Natural killer cell (primary cell): Measurements from ENCODE around the gene PTH2R. TPM values are rescaled to one million over a fixed set of nuclear protein-coding genes. Genes with fewer than 3 reads are reported as not detected.

Source experiments
- ATAC-seq, 3 donors: fragments of 150-1000 bp in 2 of 3; fragments of 200-7000 bp in 1 of 3; cut with Tn5 transposase; 1 replicate in 1 of 3; 2 replicates in 2 of 3; pipeline ENCODE4 v1.10.0; 2021; ENCODE audit warnings: mild to moderate bottlenecking in 2 of 3, moderate library complexity in 2 of 3
- DNase-seq, 2 donors: peaks; one replicate each; pipeline versions ENCODE4 v3.0.0 to v3.0.0-alpha.2; 2013 to 2021; ENCODE audit warnings: mixed read lengths in 1 of 2
- H3K27ac ChIP-seq: one replicate; pipeline ENCODE4 v1.5.1; 2013; ENCODE audit warnings: mild to moderate bottlenecking, low read length
- H3K27me3 ChIP-seq: one replicate; pipeline ENCODE4 v1.6.1; 2013; ENCODE audit warnings: low read length; ENCODE audit not compliant: control insufficient read depth, insufficient read depth
- H3K36me3 ChIP-seq: one replicate; pipeline ENCODE4 v1.6.1; 2013; ENCODE audit warnings: low read length; ENCODE audit not compliant: control insufficient read depth, insufficient read depth
- H3K4me1 ChIP-seq: one replicate; pipeline ENCODE4 v1.6.1; 2013; ENCODE audit warnings: low read length; ENCODE audit not compliant: control insufficient read depth, insufficient read depth
- H3K4me3 ChIP-seq: one replicate; pipeline ENCODE4 v1.5.1; 2013; ENCODE audit warnings: low read length
- H3K9me3 ChIP-seq: one replicate; pipeline ENCODE4 v1.6.1; 2013; ENCODE audit warnings: low read length; ENCODE audit not compliant: control insufficient read depth, insufficient read depth
- H3K27ac Mint-ChIP-seq, 2 donors: one replicate each; pipeline ENCODE4 v1.8.0; 2022; ENCODE audit warnings: mild to moderate bottlenecking in 2 of 2, mixed read lengths in 2 of 2, moderate library complexity in 1 of 2
- H3K27me3 Mint-ChIP-seq, 2 donors: one replicate each; pipeline ENCODE4 v1.8.0; 2022; ENCODE audit warnings: low read depth in 2 of 2, mixed read lengths in 2 of 2
- H3K36me3 Mint-ChIP-seq: one replicate; pipeline ENCODE4 v1.8.0; 2022; ENCODE audit warnings: mixed read lengths
- H3K4me1 Mint-ChIP-seq, 2 donors: one replicate each; pipeline ENCODE4 v1.8.0; 2022; ENCODE audit warnings: mixed read lengths in 2 of 2
- H3K4me3 Mint-ChIP-seq: one replicate; pipeline ENCODE4 v1.8.0; 2022; ENCODE audit warnings: mild to moderate bottlenecking, moderate library complexity, mixed read lengths
- H3K9me3 Mint-ChIP-seq, 2 donors: one replicate each; pipeline ENCODE4 v1.8.0; 2022; ENCODE audit warnings: mixed read lengths in 2 of 2
- WGBS: methylation state at CpG from one replicate; pipeline ENCODE4 v1.1.7; 2013; ENCODE audit warnings: missing lambda C conversion rate; ENCODE audit not compliant: insufficient coverage; 5-methylcytosine and 5-hydroxymethylcytosine counted together
- intact Hi-C: fragments of 100-400 bp; cut with micrococcal nuclease; formaldehyde crosslinking; loops from one replicate; pipeline ENCODE4 v1.14.2; 2022
- total RNA-seq, 4 donors: library from RNA; stranded (reverse); fragments of 120-200 nt in 1 of 4; gene quantifications; one replicate each; pipeline versions ENCODE4 v1.2.3 to v1.2.4, GENCODE V29; 2013 to 2022
- TF ChIP-seq, protein P1 (sequence below): fragments of 200-600 bp; IDR thresholded peaks from one replicate; pipeline ENCODE4 v1.8.0; 2022; ENCODE audit warnings: antibody characterized with exemption

PTH2R gene, protein sequence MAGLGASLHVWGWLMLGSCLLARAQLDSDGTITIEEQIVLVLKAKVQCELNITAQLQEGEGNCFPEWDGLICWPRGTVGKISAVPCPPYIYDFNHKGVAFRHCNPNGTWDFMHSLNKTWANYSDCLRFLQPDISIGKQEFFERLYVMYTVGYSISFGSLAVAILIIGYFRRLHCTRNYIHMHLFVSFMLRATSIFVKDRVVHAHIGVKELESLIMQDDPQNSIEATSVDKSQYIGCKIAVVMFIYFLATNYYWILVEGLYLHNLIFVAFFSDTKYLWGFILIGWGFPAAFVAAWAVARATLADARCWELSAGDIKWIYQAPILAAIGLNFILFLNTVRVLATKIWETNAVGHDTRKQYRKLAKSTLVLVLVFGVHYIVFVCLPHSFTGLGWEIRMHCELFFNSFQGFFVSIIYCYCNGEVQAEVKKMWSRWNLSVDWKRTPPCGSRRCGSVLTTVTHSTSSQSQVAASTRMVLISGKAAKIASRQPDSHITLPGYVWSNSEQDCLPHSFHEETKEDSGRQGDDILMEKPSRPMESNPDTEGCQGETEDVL
- under 1 TPM; 0.50 to 0.65 (median 0.61) TPM for total RNA-seq
- total RNA-seq (2013), result 0.81 TPM

DNA sequence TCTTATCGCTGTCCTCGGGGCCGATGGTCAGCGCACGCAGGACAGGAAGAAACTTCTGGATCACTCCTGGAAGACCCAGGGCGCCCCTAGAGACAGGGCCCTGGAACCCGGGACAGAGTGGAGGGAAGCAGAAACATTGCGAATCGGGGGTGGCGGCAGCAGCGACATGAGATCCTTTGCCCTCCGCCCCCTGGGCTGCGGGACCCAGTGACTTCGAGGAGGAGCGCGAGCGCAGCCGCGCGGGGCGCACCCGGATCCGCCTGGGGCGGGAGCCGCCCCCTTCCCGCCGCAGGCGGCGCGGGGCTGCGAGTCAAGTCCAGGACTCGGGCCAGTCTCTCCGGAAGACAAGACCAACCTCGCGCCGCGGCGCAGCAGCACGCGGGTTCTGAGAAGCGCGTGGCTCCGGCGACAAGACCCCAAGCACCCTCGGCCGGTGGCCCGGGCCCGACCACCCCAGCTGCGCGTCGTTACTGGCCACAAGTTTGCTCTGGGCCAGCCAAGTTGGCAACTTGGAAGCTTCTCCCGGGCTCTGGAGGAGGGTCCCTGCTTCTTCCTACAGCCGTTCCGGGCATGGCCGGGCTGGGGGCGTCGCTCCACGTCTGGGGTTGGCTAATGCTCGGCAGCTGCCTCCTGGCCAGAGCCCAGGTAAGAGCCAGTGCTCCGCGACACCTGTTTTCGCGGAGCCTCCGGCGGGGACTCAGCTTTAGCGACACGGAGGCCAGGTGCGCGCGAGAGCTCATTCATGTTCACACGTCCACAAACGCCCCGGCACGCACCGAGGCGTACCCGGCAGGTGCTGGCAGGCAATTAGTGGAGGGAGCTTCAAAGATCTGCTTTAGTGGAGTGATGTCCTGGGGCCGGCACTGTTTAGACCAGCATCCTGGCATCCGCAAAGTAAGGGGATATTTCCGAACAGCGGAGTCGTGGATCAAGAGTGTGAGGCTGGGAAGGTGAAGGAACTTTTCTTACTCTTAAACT lies at the start of gene PTH2R:
Gene PTH2R, plus strand, starts transcription at position 319 of the 978 bp plus-strand sequence. Its CDS starts 252 bp downstream, at position 571.
- WGBS, result 8% methylated on average over 82 of the region's 82 CpGs
- no peaks in the 10 kb centered on the region for H3K4me1 ChIP-seq
- H3K4me3 Mint-ChIP-seq, result peak within 1 kb of the TSS; percentile 30
- H3K36me3 ChIP-seq, result no peaks in the 10 kb centered on the region
- TF ChIP-seq, protein P1, sequence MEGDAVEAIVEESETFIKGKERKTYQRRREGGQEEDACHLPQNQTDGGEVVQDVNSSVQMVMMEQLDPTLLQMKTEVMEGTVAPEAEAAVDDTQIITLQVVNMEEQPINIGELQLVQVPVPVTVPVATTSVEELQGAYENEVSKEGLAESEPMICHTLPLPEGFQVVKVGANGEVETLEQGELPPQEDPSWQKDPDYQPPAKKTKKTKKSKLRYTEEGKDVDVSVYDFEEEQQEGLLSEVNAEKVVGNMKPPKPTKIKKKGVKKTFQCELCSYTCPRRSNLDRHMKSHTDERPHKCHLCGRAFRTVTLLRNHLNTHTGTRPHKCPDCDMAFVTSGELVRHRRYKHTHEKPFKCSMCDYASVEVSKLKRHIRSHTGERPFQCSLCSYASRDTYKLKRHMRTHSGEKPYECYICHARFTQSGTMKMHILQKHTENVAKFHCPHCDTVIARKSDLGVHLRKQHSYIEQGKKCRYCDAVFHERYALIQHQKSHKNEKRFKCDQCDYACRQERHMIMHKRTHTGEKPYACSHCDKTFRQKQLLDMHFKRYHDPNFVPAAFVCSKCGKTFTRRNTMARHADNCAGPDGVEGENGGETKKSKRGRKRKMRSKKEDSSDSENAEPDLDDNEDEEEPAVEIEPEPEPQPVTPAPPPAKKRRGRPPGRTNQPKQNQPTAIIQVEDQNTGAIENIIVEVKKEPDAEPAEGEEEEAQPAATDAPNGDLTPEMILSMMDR, result no peak
- H3K27ac Mint-ChIP-seq, result no peak within 1 kb of the TSS
- no peaks in the 10 kb centered on the region for H3K36me3 Mint-ChIP-seq
- H3K4me3 ChIP-seq, result no peak within 1 kb of the TSS
- intact Hi-C loops, result no loop called here
- H3K27me3 ChIP-seq, result peaks cover 20% of the 10 kb centered on the region
- H3K9me3 ChIP-seq, result no peaks in the 10 kb centered on the region
- H3K9me3 Mint-ChIP-seq, result no peaks in the 10 kb centered on the region
- H3K4me1 Mint-ChIP-seq, result no peaks in the 10 kb centered on the region
- H3K27me3 Mint-ChIP-seq, result peaks cover 37 to 86% of the 10 kb centered on the region in 2 donors
- no peak for ATAC-seq
- no peak for DNase-seq
- H3K27ac ChIP-seq, result no peak within 1 kb of the TSS

DNA sequence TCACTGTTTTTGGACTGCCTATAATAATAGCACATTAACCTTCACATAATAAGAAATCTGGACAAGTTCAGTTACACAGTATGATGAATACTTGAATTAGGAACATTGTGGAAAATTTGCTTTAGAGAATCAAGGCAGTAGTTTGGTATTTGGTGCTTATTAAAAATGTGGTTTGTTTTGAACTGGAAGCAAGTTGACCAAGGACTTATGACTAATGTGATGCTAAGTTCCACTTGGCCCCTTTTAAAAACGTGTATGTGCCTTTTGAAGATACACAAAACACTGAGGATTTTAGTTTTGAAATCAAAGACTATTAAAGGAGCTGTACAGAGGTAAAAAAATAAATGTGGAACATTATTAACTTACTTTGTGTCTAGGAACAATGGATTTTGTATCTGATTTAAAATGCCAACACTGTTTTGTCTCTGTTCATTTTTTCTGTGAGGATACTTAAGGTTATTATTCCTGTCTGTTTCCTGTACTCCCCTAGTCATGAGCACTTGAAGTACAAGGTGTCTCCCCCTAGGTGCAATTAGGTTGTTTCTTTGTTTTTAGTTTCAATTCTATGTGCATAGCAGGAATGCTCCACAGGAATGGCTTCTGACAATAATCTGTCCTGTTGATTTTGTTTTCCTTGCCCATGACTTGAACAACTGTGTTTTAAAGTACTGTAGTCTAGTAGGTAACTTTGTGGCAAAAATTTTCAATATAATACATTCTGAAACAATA lies 49.6 kb upstream of the PTH2R start:
- no peaks in the 10 kb centered on the region for H3K9me3 ChIP-seq
- H3K27ac Mint-ChIP-seq, result peak overlapping the region in 1 of 2 donors; percentile 72
- no peaks in the 10 kb centered on the region for H3K27me3 ChIP-seq
- no peak overlapping the region for H3K4me3 Mint-ChIP-seq
- peaks cover 0 to 6% of the 10 kb centered on the region in 2 donors for H3K4me1 Mint-ChIP-seq
- TF ChIP-seq, protein P1, result no peak
- H3K36me3 Mint-ChIP-seq, result peaks cover 18% of the 10 kb centered on the region
- no peak for ATAC-seq
- no peak for DNase-seq
- no peaks in the 10 kb centered on the region for H3K9me3 Mint-ChIP-seq
- no peaks in the 10 kb centered on the region for H3K4me1 ChIP-seq
- no peak overlapping the region for H3K27ac ChIP-seq
- no peaks in the 10 kb centered on the region for H3K27me3 Mint-ChIP-seq
- WGBS, result 24% methylated on average over 1 of the region's 1 CpG
- H3K4me3 ChIP-seq, result no peak overlapping the region
- H3K36me3 ChIP-seq, result peaks cover 43% of the 10 kb centered on the region
- intact Hi-C loops, result no loop called here

DNA sequence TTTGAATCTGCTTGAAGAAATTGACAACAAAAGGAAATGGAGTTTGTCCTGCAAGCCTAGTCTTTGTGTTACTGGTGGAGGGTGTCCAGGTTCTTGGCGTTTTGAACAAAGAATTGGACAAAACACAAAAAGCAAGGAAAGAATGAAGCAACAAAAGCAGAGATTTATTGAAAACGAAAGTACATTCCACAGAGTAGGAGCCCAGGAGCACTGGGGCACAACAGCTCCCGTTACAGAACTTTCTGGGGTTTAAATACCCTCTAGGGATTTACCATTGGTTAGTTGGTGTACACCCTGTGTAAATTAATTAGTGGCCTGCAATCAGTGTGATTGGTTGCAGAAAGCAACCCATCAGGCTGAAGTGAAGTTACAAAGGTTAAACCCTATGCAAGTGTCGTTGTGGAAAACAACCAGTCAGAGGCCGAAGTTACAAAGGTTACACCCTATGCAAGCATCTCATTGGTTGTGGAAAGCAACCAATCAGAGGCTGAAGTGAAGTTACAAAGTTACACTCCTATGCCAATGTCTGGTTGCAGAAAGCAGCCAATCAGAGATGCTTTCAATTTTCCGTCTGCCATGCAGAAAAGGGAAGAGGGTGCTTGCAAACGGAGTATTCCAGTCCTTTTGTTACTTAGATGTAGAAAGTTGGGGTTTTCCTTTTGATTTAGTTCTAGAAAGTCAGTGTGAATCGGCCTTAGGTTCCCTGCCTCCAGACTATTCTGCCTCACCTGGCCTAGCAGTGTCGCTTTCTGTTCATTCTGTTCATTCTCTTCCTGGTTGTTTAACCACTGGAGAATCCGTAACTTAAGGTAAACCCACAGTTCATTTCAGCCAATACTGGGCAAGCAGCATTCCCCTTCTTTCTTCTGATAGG lies 47.6 kb upstream of the PTH2R start:
- Histone ChIP-seq H3K36me3 (peaks cover 23% of the 10 kb centered on the region), H3K27ac (no peak overlapping the region), H3K27me3 (no peaks in the 10 kb centered on the region), H3K4me3 (peak overlapping the region; percentile 21), H3K9me3 (no peaks in the 10 kb centered on the region), H3K4me1 (no peaks in the 10 kb centered on the region)
- no peaks in the 10 kb centered on the region for H3K27me3 Mint-ChIP-seq
- H3K4me1 Mint-ChIP-seq, result peaks cover 8 to 16% of the 10 kb centered on the region in 2 donors
- DNase-seq (no peak), ATAC-seq (peak in 1 of 3 donors; percentile 7)
- peaks cover 8% of the 10 kb centered on the region for H3K36me3 Mint-ChIP-seq
- peak overlapping the region; percentile 72 to 82 for H3K27ac Mint-ChIP-seq
- H3K4me3 Mint-ChIP-seq, result peak overlapping the region; percentile 78
- TF ChIP-seq, protein P1, result no peak
- H3K9me3 Mint-ChIP-seq, result no peaks in the 10 kb centered on the region
- intact Hi-C loops, result no loop called here
- 94% methylated on average over 10 of the region's 10 CpGs for WGBS
